ENCODE measurements around the gene XIRP2. TPM values are rescaled to one million over a fixed set of nuclear protein-coding genes. Genes with fewer than 3 reads are reported as not detected.

XIRP2 gene
- total RNA-seq, 4 donors from 2014 or later, result 0.13 TPM; not detected in 3

DNA sequence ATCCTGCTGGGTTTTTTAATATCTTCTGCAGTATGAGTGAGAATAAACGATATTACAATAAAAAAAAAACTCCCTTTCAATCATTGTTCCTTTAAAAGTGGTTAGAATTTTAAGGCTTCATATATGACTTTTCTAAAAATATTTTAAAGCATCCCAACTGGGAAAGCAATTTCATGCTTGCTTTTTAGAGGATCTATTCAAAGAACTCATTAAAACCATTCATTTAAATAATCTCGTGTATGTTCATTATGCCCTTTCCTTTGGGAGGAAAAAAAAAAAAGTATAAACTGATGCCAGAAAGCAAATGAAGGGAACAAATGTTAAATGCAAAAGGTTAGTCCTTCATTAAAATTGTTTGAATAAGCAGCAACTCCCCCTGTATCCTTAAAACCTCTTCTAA lies 81.2 kb downstream of the XIRP2 start:
- TF ChIP-seq, protein P1, sequence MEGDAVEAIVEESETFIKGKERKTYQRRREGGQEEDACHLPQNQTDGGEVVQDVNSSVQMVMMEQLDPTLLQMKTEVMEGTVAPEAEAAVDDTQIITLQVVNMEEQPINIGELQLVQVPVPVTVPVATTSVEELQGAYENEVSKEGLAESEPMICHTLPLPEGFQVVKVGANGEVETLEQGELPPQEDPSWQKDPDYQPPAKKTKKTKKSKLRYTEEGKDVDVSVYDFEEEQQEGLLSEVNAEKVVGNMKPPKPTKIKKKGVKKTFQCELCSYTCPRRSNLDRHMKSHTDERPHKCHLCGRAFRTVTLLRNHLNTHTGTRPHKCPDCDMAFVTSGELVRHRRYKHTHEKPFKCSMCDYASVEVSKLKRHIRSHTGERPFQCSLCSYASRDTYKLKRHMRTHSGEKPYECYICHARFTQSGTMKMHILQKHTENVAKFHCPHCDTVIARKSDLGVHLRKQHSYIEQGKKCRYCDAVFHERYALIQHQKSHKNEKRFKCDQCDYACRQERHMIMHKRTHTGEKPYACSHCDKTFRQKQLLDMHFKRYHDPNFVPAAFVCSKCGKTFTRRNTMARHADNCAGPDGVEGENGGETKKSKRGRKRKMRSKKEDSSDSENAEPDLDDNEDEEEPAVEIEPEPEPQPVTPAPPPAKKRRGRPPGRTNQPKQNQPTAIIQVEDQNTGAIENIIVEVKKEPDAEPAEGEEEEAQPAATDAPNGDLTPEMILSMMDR (IDR thresholded peaks at IDR 0.05), result no peak
- TF ChIP-seq POLR2A (IDR thresholded peaks at IDR 0.05), result no peak
- DNase-seq, result no peak
- Histone ChIP-seq H3K27me3 (no peaks in the 10 kb centered on the region), H3K27ac (no peak overlapping the region), H3K4me3 (replicated peaks in 1 of 3) (no peak overlapping the region), H3K36me3 (no peaks in the 10 kb centered on the region), H3K9me3 (no peaks in the 10 kb centered on the region), H3K4me1 (no peaks in the 10 kb centered on the region)
- 75 to 78% methylated on average over 2 of the region's 2 CpGs for WGBS, 2 donors
- intact Hi-C loops (cut with DNase I), result no loop called here

DNA sequence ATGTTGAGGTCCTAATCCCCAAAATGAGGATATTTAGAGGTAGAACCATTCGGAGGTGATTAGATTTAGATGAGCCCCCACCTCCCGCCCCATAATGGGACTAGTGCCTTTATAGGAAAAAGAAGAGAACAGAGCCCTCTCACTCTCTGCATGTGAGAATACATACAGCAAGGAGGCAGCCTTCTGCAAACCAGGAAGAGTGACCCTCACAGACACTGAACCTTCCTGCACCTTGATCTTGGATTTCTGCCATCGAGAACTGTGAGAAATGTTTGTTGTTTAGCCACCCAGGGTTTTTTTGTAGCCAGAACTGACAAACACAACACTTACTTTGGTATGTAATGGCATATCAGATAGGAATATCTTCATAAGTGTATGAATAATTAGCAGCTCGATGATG lies 83.7 kb downstream of the XIRP2 start:
- TF ChIP-seq, protein P1 (IDR thresholded peaks at IDR 0.05), result no peak
- no peak for TF ChIP-seq POLR2A (IDR thresholded peaks at IDR 0.05)
- Histone ChIP-seq H3K36me3 (no peaks in the 10 kb centered on the region), H3K9me3 (no peaks in the 10 kb centered on the region), H3K27ac (no peak overlapping the region), H3K4me1 (no peaks in the 10 kb centered on the region), H3K27me3 (no peaks in the 10 kb centered on the region), H3K4me3 (replicated peaks in 1 of 3) (no peak overlapping the region)
- no peak for DNase-seq
- intact Hi-C loops (cut with DNase I), result no loop called here
- WGBS, 2 donors, result 78 to 82% methylated on average over 4 of the region's 4 CpGs

DNA sequence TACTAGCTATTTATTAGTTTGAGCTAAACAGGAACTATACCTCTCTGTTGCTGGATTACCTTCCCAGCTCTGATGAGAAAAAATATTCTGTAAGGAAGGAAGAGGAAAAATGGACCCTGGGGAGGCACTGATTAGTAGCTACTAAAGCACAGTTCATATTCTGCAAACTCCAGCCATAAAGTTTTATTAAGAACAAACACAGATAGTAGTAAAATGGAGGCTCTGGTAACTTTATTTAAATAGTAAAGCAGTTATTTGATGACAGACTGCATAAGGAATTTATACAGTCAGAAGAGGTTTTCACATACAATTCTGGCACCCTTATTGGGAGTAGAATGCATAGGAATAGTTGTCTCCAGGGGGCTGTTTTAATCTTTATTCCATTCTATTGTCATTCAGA lies 84.1 kb downstream of the XIRP2 start:
- intact Hi-C loops (cut with DNase I), result no loop called here
- Histone ChIP-seq H3K4me3 (replicated peaks in 1 of 3) (no peak overlapping the region), H3K36me3 (no peaks in the 10 kb centered on the region), H3K4me1 (no peaks in the 10 kb centered on the region), H3K27ac (no peak overlapping the region), H3K9me3 (no peaks in the 10 kb centered on the region), H3K27me3 (no peaks in the 10 kb centered on the region)
- TF ChIP-seq, protein P1 (IDR thresholded peaks at IDR 0.05), result no peak
- TF ChIP-seq POLR2A (IDR thresholded peaks at IDR 0.05), result no peak
- no peak for DNase-seq

DNA sequence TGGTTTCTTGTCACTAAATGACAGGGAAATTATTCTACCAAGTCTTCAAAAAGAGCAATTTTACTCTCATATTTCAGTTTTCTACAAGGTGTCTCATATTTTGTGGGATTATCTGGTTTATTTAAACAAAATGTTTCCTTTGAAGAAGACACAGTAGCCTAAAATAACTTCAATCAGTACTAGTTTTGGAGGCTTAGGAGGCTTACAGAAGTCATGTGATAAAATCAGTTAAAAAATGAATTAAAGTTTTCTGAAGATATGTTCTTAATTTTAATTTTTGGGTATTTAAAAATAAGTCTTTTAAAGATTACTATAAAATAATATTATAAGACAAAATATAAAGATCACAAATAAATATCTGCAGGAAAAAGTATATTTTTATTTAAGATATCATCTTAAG lies 95.9 kb downstream of the XIRP2 start:
- Histone ChIP-seq H3K27ac (no peak overlapping the region), H3K4me1 (no peaks in the 10 kb centered on the region), H3K36me3 (no peaks in the 10 kb centered on the region), H3K27me3 (no peaks in the 10 kb centered on the region), H3K9me3 (no peaks in the 10 kb centered on the region), H3K4me3 (replicated peaks in 1 of 3) (no peak overlapping the region)
- DNase-seq, result no peak
- TF ChIP-seq, protein P1 (IDR thresholded peaks at IDR 0.05), result no peak
- no peak for TF ChIP-seq POLR2A (IDR thresholded peaks at IDR 0.05)
- intact Hi-C loops (cut with DNase I), result no loop called here

DNA sequence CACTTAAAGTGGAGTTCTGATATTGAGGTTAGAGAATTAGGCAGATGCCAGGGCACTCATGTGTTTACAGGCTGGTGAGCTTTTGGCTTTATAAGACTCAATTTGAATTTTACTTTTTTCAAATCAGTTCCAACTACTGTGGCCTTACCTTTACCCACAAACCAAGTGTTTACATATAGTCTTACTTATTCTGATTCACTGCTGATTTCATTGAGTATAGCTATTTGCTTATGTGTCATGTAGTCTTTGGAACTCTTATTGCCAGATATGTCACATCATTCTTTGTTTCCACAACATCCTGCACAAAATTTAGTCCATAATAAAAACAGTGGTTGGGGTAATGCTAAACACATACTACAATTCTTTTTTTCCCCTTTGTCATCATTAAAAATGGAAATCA lies 96.5 kb downstream of the XIRP2 start:
- no peaks in the 10 kb centered on the region for H3K36me3 ChIP-seq
- no peaks in the 10 kb centered on the region for H3K27me3 ChIP-seq
- TF ChIP-seq POLR2A (IDR thresholded peaks at IDR 0.05), result no peak
- TF ChIP-seq, protein P1 (IDR thresholded peaks at IDR 0.05), result no peak
- intact Hi-C loops (cut with DNase I), result no loop called here
- H3K27ac ChIP-seq, result no peak overlapping the region
- H3K4me1 ChIP-seq, result no peaks in the 10 kb centered on the region
- DNase-seq, result no peak
- no peaks in the 10 kb centered on the region for H3K9me3 ChIP-seq
- H3K4me3 ChIP-seq (replicated peaks in 1 of 3), result no peak overlapping the region
